GM19468 (cell line): Measurements from ENCODE around the gene CUZD1.

Experiments used
- ATAC-seq: cut with Tn5 transposase; IDR thresholded peaks from one replicate; pipeline ENCODE4 v1.9.1; 2021; ENCODE audit warnings: mild to moderate bottlenecking, moderate library complexity, moderate number of reproducible peaks; ENCODE audit not compliant: unreplicated experiment; ENCODE audit errors: extremely low read depth

Gene CUZD1

DNA sequence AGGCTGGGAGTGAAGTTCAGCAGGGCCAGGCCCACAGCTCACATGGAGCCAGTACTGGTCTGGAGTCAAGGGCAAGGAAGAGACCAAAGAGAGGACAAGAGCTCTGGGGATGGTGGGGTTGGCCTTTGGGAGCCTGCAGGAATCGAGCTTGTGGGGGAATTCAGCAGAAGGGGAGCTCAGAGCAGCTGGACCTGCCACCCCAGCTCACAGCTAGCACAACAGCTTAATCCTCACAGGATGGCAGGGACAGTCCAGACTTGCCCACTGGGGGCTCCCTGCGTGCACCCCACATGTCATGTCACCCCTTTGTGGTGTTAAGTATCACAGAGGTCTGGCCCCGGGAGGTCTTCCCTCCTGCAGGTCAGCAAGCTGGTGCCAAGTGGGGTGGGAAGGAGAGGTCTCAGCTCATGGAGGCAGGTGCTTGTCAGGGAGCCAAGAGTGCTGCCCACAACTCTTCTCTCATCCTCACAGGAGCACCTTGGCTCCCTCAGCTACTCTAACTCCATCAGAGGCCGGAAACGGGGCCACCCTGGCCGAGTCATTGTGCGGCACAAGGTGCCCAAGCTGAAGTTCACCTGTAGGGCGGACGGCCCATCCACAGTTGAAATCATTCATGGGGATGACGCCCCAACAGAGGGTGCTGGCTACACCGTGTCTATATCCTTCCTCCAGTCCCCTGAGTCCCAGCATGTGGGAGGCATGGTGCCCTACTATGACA is 22.5 kb downstream of the CUZD1 start:
- no peak for ATAC-seq

DNA sequence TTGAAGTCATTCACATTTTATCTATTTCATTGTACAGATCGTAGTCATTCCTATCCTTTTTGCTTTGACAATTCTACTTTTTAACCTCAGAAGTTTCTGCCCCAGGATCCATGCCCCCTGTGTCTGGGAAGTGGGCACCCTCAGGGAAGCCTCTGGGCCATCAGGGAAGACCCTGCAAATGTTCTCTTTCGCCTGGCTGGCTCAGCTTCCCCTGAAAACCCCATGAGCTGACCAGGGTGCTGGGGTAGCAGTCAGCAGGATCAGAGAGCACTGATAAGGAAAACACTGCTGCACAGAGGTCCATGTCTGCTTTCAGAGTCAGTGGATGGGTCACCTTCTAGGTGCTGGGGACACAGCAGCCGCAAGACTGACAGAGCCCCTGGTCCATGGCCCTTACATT is 23.8 kb downstream of the CUZD1 start:
- ATAC-seq: no peak

DNA sequence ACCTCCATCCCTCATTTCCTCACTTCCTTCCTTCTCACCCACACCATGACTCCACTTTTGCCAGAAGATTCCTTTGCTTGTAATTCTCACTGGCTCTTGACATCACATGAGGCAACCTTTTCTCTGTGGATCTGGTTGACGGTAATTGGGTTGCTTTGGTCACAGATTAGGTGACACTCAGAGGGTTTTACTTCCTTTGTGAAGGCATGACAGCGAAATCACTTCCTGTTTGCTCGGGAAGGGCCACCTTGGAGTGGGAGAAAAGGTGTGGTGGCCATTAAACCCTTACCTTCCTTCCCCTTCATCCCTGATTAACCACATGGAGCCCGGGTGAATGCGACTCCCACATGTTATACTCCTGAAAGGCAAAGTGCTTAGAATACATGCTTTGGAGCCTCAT is 30.2 kb downstream of the CUZD1 start:
- ATAC-seq: no peak

DNA sequence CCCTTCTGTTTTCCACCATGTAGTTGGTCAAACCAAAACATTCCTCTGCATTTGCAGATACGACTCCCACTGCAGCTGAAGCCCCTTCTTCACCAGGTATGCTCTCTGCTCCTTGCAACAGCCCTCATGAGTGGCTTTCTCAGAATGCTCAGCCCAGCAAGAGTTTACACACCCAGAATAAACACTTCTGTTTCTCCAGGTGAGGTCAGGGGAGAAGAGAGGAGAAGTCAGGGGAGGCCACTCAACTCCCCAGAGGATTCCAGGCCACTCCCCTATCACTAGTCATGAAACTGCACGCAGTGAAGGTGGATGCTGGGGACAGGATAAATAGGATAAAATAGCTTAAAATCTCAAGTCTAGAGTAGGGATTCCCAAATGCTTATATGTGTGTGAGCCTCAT is 31.2 kb downstream of the CUZD1 start:
- no peak for ATAC-seq

DNA sequence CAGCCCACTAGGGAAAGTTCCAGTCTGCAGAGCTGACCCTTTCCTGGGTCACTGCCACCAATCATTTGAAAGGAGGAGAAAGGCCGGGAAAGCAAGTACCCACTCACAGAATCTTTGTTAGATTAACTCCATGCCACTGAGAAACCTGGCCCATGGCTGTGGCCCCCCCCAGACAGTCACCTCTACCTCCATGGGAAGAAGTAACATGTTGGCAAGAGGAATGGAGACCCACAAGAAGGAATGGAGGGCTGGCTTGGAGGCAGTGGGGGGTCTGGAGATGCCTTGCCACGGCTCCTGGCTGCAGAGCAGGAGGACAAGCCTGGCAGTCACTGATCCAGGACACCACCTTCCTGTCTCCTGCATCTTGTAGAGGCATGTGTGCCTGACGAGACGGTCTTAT is 32.9 kb downstream of the CUZD1 start:
- ATAC-seq: no peak

DNA sequence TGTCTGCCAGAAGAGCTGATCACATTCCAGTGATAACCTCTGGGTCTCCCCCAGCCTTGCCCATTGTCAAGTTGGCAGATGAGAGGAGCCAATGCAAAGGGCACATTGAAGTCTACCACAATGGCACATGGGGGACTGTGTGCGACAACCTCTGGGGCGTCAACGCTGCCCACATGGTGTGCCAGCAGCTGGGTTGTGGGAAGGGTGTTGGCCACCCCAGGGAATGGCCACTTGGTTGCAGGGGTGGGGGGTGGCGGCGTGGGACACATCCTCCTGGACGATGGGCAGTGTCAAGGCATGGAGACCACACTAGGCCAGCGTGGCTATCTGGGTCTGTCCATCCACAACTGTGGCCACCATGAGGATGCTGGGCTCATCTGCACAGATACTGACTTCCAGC is 43.4 kb downstream of the CUZD1 start:
- no peak for ATAC-seq

DNA sequence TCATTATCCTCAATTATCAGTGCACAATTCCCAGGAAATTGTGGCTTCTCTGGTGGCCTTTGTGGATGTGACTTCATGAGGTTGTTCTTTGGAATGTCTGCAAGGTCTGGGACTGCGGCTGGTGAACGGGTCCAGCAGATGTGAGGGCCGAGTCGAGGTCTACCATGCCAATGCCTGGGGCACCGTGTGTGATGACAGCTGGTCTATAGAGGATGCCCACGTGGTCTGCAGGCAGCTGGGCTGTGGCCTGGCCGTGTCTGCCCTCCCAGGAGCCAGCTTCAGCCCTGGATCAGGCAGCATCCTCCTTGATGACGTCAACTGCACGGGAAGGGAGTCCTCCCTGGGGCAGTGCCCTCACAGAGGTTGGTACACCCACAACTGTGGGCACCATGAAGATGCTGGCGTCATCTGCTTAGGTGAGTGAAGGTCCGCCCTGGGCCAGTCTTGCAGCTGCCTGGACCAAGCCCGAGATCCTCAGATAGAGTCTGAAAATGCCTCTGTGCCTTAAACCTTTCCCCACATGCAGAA is 46.9 kb downstream of the CUZD1 start:
- ATAC-seq: no peak

DNA sequence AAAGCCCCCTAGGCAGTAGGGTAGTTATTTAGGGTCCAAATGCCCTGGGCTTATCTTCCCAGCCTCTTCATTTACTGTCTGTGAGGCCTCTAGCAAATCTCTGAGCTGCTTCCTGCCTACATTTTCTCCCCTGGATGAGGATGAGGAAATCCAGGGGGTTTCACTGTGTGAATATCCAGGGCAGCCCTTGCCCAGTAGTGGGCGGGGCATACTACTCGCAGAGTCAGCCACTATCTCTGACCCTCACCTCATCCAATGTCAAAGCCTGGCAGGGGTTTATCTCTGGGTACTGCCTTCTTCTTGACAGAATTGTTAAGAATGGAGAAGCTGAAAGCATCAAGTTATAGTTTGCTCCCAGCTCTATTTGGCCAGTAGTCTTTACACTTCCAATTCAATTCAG is 48.9 kb downstream of the CUZD1 start:
- no peak for ATAC-seq

DNA sequence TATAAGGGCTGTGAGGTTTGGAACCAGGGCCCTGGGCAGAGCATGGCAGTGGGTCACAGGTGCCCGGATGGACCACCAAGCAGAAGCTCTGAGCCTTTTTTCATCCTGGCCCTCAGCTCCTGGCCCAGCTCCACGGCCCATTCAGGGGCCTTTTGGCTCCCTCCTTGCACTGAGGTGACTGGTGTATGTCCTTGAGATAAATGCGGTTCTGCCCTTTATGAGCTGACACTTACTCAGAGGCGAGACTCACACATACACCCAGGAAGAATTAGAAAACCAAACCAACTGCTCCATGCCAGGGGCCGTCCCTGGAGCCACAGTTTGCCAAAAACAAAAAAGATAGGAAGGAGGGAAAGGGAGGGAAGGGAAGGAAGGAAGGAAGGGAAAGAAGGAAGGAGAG is 49.7 kb downstream of the CUZD1 start:
- no peak for ATAC-seq

DNA sequence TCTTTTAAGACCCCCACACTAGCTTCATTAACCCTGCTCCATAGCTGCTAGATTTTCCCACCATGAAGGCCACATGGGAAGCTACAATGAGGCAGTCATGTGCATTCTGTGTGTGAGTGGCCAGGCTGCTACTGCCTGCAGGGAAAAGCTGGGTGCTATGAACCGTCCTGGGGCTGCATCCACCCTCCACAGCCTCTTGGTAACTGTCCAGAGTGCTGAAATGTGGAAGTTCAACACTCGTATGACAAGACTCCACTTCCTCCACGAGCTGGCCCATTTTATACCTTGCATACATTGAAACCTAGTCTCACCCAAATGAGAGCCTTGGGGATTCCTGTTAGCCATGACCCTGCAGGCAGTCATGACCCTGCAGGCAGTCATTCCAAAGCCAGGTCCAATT is 59.4 kb downstream of the CUZD1 start:
- no peak for ATAC-seq

DNA sequence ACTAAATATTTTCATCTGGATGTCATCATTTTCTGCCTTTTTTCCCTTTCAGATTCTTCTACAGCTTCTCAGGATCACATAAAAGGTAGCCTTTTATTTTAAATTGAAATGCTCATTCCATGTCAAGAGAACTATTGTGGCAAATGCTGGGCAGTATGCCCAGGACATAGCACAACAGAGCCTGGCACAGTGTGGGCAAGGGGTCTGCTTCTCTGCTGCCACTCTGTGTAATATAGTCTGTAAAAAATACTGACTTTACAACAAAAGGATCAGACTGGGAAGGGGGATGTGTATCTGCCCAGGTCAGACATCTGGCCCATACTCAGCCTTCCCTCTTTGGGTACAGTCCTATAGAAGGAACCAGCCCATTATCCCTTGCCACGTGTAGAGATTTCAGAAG is 62.7 kb downstream of the CUZD1 start:
- no peak for ATAC-seq
